Activated T-helper 17 cell treated with anti-CD3 and anti-CD28 coated beads, Interleukin-2, amount 50 U/mL, for 72 hours (primary cell): ENCODE data around the gene FRYL. TPM values are rescaled to one million over a fixed set of nuclear protein-coding genes. Genes with fewer than 3 reads are reported as not detected.
A peak's percentile ranks its signal among the peaks of the same experiment; 100 is the strongest.

ENCODE experiments used
- ATAC-seq: fragments of 150-1000 bp; cut with Tn5 transposase; replicated peaks from 2 replicates; pipeline ENCODE4 v1.10.0; 2021; ENCODE audit warnings: mild to moderate bottlenecking, moderate library complexity
- H3K27ac Mint-ChIP-seq: one replicate; pipeline ENCODE4 v1.8.0; 2022; ENCODE audit warnings: mixed read lengths
- H3K27me3 Mint-ChIP-seq: one replicate; pipeline ENCODE4 v1.8.0; 2022; ENCODE audit warnings: mixed read lengths
- H3K36me3 Mint-ChIP-seq: one replicate; pipeline ENCODE4 v1.8.0; 2022; ENCODE audit warnings: low read depth, mild to moderate bottlenecking, mixed read lengths
- H3K4me1 Mint-ChIP-seq: one replicate; pipeline ENCODE4 v1.8.0; 2022; ENCODE audit warnings: mixed read lengths
- H3K4me3 Mint-ChIP-seq: one replicate; pipeline ENCODE4 v1.8.0; 2022; ENCODE audit warnings: mild to moderate bottlenecking, mixed read lengths
- H3K9me3 Mint-ChIP-seq: one replicate; pipeline ENCODE4 v1.8.0; 2022; ENCODE audit warnings: mixed read lengths
- total RNA-seq, 2 donors: library from RNA; stranded (reverse); gene quantifications; one replicate each; pipeline ENCODE4 v1.2.3, GENCODE V29; 2022

The FRYL gene
- total RNA-seq, 2 donors from 2014 or later = 75.0 to 83.1 TPM

DNA sequence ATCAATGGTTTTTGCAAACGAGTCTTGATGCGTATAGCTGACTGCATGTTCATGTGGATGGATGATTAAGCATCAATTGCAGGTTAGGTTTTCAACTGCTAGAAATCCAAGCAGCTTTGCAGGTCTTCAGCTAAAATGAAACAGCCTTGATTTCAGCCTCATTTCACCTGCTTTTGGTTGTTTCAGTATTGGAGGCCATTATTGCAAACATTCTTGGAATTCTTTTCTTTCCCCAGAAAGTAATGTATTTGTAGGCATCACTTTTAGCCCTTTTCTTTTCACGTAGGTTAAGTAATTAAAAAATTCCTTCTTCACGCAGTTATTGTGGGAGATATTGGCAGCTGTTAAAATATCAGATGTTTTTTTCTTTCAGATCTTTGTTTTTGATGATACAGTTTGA, 281.2 kb downstream of the FRYL start:
- ATAC-seq = no peak

DNA sequence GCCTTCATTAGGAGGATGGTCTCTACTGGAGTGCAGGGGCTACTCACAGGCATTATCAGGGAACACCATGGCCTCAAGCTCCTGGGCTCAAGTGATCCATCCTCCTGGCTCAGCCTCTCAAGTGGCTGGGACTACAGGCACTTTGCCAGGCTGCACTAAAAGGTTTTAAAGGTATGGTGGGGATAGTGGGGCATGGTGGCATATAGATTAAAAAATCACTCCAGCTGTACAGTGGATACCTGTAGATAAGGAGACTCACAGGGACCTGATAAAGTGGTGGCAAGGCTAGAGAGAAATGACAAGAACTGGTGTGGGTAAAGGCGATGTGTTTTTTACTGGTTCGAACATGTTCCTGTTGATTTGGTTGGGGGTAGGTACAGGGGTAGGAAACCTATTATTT, 284.1 kb downstream of the FRYL start:
- Mint-ChIP-seq H3K4me1 (peaks cover 6% of the 10 kb centered on the region), H3K36me3 (peaks cover 50% of the 10 kb centered on the region), H3K9me3 (no peaks in the 10 kb centered on the region), H3K4me3 (no peak overlapping the region), H3K27ac (no peak overlapping the region), H3K27me3 (peaks cover 14% of the 10 kb centered on the region)
- no peak for ATAC-seq

More for the DNA sequence above, 281.2 kb downstream of the FRYL start:
- peaks cover 6% of the 10 kb centered on the region for H3K4me1 Mint-ChIP-seq
- no peak overlapping the region for H3K27ac Mint-ChIP-seq
- no peak overlapping the region for H3K4me3 Mint-ChIP-seq
- H3K9me3 Mint-ChIP-seq = no peaks in the 10 kb centered on the region
- no peaks in the 10 kb centered on the region for H3K27me3 Mint-ChIP-seq
- H3K36me3 Mint-ChIP-seq = peaks cover 77% of the 10 kb centered on the region

DNA sequence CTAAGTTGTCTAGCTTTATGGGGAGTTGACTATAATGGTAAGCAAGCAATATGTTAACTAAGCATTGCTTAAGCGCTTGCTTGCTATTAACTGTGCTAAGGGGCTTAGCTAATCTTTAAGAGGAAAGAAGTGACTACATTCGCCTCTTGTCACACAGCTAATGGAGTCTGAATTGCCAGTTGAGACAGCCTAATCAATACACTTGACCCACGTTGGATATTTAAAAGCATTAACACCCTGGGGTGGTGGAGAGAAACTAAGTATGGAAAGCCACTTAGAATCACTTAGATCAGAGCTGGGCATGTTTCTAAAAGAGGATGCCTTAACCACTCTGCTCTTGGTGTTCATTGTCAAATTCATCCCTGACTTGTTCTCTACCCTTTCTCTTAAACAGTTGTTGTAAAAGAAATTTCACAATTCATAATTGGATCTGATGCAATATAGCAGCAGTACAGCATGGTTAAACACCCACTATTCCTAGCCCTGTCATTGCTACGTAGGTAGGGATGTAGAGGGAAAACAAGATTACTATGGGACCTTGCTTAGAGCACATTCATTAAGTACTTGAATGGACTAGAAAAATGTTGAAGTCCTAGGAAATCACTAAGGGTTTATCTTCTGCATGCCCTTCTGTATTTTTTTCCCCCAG, 286.5 kb downstream of the FRYL start:
- H3K4me3 Mint-ChIP-seq = no peak overlapping the region
- ATAC-seq = no peak
- peaks cover 29% of the 10 kb centered on the region for H3K36me3 Mint-ChIP-seq
- H3K27me3 Mint-ChIP-seq = peaks cover 18% of the 10 kb centered on the region
- no peaks in the 10 kb centered on the region for H3K4me1 Mint-ChIP-seq
- no peak overlapping the region for H3K27ac Mint-ChIP-seq
- no peaks in the 10 kb centered on the region for H3K9me3 Mint-ChIP-seq

DNA sequence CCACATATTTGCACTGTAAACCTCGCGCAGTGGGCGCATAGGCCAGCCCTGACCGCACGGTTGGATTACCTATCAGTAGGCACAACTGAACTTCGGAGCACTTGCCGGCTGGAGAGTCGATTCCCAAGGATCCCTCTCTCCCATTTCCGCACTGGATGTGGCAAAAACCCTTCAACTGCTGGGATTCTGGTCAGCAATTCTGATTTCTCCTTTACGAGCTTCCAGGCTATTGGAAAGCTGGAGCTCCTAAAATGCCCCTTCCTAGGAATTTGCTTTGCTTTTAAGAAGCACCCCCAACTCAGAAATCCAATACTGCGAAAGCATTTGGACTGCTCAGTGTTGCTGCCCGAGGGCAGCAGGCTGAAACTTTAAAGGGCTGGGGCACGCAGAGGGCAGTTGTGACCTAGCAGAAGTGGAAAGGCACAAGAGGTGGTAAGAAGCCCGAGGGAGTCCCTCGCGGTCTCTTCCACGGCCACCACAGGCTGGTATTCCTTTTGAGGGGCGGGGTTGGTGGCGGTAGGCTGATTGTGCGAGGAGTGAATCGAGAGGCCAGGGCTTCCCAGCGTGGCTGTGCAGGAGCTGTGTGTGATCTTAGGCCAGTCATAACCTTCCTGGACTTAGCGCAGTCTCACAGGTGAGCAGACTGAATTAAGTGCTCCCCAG, 288.4 kb downstream of the FRYL start:
- Mint-ChIP-seq H3K27ac (no peak overlapping the region), H3K4me1 (no peaks in the 10 kb centered on the region), H3K36me3 (peaks cover 13% of the 10 kb centered on the region), H3K4me3 (no peak overlapping the region), H3K27me3 (peaks cover 31% of the 10 kb centered on the region), H3K9me3 (no peaks in the 10 kb centered on the region)
- no peak for ATAC-seq

DNA sequence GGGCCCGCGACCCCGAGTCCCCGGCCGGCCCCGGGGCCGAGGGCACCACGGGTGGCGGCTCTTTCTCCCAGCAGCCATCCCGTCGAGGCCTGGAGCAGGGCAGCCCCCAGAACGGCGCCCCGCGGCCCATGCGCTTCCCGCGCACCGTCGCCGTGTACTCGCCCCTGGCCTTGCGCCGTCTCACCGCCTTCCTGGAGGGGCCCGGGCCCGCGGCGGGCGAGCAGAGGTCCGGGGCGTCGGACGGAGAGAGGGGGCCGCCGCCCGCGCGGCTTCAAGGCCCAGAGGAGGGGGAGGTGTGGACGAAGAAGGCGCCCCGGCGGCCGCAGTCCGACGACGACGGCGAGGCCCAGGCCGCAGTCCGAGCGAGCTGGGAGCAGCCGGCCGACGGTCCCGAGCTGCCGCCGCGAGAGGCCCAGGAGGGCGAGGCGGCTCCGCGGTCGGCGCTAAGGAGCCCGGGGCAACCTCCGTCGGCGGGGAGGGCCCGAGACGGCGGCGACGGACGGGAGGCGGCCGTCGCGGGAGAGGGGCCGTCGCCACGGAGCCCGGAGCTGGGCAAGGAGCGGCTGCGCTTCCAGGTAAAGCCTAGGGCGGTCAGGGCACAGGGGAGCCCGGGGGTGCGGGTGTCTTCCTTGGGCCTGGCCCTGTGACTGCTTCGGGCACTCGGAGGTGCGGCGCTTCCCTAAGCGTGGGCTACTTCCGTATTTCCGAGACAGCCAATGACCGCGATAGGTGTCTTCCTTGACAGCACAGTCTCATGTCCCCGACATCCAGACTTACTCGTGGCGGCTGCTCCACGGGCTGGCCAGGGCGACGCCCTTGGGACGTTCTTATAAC, 289.2 kb downstream of the FRYL start:
- Mint-ChIP-seq H3K4me1 (no peaks in the 10 kb centered on the region), H3K9me3 (no peaks in the 10 kb centered on the region), H3K36me3 (peaks cover 7% of the 10 kb centered on the region), H3K4me3 (no peak overlapping the region), H3K27ac (no peak overlapping the region), H3K27me3 (peaks cover 31% of the 10 kb centered on the region)
- peak; percentile 24 for ATAC-seq

DNA sequence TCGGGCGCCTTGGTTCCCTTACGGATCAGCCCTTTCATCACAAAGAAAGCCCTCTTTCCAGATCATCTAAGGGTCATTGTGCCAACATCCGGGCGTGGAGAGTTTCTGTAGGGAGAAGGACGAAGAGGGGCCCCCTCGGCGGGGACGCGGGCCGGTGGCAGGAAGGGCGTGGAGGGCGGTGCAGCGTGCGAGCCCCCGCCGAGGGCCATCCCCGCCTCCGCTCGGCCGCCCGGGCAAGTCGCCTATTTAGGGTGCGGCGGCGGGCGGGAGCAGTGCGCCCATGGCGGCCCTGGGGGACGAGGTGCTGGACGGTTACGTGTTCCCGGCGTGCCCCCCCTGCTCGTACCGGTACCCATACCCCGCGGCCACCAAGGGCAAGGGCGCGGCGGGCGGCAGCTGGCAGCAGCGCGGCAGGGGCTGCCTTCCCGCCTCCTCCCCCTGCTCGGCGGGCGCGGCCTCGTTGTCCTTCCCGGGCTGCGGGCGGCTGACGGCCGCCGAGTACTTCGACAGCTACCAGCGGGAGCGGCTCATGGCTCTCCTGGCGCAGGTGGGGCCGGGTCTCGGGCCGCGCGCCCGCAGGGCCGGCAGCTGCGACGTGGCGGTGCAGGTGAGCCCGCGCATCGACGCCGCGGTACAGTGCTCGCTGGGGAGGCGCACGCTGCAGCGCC, 289.9 kb downstream of the FRYL start, which contains the start of gene ZAR1:
Gene ZAR1 (plus strand): TSS at position 241 of the 668 bp plus-strand sequence. CDS start 40 bp downstream, at position 281.
- no peak within 1 kb of the TSS for H3K4me3 Mint-ChIP-seq
- no peak within 1 kb of the TSS for H3K27ac Mint-ChIP-seq
- ATAC-seq = peak; percentile 11
- H3K4me1 Mint-ChIP-seq = no peaks in the 10 kb centered on the region
- peaks cover 34% of the 10 kb centered on the region for H3K27me3 Mint-ChIP-seq
- no peaks in the 10 kb centered on the region for H3K9me3 Mint-ChIP-seq
- H3K36me3 Mint-ChIP-seq = no peaks in the 10 kb centered on the region

DNA sequence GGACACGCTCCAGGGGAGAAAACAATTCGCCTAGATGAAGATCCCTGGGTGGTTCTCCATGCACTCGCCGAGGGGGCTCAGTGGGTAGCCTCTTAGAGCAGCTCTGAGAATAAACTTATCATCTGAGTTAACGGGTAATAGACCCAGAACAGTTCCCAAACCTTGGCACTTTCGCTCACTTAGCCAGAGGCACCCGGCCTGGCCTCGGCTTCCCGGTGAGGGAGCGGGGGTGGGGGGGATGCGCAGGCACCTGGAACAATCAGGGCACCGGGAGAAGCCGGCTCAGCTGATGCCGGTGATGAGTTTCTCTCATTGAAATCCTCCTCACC, 290.4 kb downstream of the FRYL start:
- no peak for ATAC-seq
- H3K4me3 Mint-ChIP-seq = no peak overlapping the region

DNA sequence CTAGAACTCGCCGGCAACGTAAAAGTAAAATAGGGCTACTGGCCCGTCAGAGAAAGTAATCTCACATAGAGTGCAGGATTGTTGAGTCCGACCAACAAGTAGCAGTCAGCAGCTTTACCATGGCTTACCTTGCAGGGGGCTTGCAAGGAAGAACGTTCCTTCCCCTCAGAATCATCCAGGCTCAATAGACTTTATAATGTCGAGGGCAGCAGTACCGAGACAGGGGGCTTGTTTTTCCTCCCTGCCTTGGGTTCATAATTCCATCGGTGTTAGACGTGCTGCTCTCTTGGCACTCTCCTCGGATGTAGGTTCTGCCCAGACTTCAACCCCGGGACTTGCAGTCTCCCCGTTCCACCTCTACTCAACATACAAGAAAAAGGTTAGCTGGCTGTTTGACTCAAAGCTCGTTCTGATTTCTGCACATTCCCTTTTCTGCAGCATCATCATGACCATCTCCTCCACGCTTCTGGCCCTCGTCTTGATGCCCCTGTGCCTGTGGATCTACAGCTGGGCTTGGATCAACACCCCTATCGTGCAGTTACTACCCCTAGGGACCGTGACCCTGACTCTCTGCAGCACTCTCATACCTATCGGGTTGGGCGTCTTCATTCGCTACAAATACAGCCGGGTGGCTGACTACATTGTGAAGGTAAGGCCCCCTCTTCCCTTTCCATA, 295.4 kb downstream of the FRYL start:
- H3K36me3 Mint-ChIP-seq = no peaks in the 10 kb centered on the region
- peaks cover 57% of the 10 kb centered on the region for H3K27me3 Mint-ChIP-seq
- no peaks in the 10 kb centered on the region for H3K4me1 Mint-ChIP-seq
- H3K4me3 Mint-ChIP-seq = peak overlapping the region; percentile 62
- H3K27ac Mint-ChIP-seq = no peak overlapping the region
- no peak for ATAC-seq
- no peaks in the 10 kb centered on the region for H3K9me3 Mint-ChIP-seq

More for the DNA sequence above, 290.4 kb downstream of the FRYL start:
- peaks cover 39% of the 10 kb centered on the region for H3K27me3 Mint-ChIP-seq
- H3K27ac Mint-ChIP-seq = no peak overlapping the region
- H3K36me3 Mint-ChIP-seq = no peaks in the 10 kb centered on the region
- H3K4me1 Mint-ChIP-seq = no peaks in the 10 kb centered on the region
- no peaks in the 10 kb centered on the region for H3K9me3 Mint-ChIP-seq

DNA sequence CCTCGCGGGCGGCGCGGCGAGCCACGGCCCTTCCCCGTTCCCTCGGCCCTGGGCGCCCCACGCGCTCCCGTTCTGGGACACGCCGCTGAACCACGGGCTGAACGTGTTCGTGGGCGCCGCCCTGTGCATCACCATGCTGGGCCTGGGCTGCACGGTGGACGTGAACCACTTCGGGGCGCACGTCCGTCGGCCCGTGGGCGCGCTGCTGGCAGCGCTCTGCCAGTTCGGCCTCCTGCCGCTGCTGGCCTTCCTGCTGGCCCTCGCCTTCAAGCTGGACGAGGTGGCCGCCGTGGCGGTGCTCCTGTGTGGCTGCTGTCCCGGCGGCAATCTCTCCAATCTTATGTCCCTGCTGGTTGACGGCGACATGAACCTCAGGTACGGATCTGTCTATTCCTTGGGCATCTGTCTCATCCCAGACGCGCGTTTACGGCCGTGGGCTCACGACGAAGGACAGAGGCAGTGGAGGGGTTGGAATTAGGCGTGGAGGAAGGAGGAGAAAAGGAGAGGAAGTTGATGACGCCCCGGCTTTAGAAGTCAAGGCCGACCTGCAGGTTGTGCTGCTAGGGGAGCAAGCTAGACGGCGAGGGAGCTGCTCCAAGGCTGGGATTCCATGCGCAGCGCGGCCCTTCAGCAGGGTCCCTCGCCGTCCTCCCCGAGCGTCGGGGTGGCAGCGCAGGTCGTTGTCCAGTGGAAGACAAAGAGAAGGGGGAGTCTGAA, 296.1 kb downstream of the FRYL start:
- Mint-ChIP-seq H3K4me1 (no peaks in the 10 kb centered on the region), H3K27ac (no peak overlapping the region), H3K36me3 (no peaks in the 10 kb centered on the region), H3K4me3 (peak overlapping the region; percentile 62), H3K27me3 (peaks cover 57% of the 10 kb centered on the region), H3K9me3 (no peaks in the 10 kb centered on the region)
- peak; percentile 32 for ATAC-seq

DNA sequence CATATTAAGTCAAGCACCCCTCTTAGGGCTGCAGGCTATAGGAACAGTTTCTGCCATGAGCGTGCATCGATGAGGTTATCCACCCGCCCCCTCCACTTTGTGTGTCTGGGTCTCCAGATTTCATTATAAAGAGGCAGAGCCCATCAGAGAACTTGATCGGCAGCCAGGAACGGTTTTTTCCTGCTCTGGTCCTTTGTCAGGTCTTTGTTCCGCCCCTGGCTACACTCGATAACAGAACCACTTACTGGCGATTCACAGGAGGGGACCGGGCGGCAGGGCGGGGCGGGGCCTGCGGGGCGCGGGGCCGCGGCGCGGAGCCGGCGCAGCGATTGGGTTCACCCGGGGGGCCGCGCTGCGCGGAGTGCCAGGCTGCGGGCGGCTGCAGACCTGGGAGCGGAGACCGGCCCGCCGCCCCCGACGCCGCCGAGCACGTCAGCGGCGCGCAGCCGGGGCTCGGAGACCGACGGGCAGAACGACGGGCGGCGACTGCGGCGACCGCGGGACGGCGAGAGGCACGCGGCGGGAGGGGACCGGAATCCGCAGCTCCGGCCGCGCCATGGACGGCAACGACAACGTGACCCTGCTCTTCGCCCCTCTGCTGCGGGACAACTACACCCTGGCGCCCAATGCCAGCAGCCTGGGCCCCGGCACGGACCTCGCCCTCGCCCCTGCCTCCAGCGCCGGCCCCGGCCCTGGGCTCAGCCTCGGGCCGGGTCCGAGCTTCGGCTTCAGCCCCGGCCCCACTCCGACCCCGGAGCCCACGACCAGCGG, 296.9 kb downstream of the FRYL start, which contains the start of gene SLC10A4:
Gene SLC10A4 (plus strand): TSS at position 338 of the 771 bp plus-strand sequence. CDS start 219 bp downstream, at position 557.
- H3K36me3 Mint-ChIP-seq = no peaks in the 10 kb centered on the region
- peak within 1 kb of the TSS; percentile 62 for H3K4me3 Mint-ChIP-seq
- H3K27ac Mint-ChIP-seq = no peak within 1 kb of the TSS
- H3K27me3 Mint-ChIP-seq = peaks cover 49% of the 10 kb centered on the region
- H3K9me3 Mint-ChIP-seq = no peaks in the 10 kb centered on the region
- peak; percentile 52 for ATAC-seq
- no peaks in the 10 kb centered on the region for H3K4me1 Mint-ChIP-seq

DNA sequence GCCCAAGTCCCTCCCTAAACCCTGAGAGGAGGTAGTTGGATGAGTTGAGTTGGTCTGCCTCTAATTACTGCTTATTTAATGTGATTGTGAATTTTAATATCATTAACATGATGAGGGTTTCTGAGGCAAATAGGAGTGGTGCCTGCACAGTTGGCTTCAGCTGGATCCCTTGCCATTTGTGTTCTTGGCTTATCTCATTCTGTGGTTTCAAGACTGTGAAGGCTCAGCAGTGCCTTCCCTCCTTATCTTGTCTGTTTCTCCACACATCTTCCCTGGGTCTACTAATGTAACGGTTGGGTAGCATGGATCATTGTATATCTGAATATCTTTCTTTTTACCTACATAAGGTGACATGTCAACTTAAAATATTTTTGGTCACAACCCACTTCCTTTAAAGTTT, 298.5 kb downstream of the FRYL start:
- no peaks in the 10 kb centered on the region for H3K9me3 Mint-ChIP-seq
- no peaks in the 10 kb centered on the region for H3K4me1 Mint-ChIP-seq
- H3K4me3 Mint-ChIP-seq = no peak overlapping the region
- H3K27ac Mint-ChIP-seq = no peak overlapping the region
- peaks cover 40% of the 10 kb centered on the region for H3K27me3 Mint-ChIP-seq
- no peak for ATAC-seq
- no peaks in the 10 kb centered on the region for H3K36me3 Mint-ChIP-seq

DNA sequence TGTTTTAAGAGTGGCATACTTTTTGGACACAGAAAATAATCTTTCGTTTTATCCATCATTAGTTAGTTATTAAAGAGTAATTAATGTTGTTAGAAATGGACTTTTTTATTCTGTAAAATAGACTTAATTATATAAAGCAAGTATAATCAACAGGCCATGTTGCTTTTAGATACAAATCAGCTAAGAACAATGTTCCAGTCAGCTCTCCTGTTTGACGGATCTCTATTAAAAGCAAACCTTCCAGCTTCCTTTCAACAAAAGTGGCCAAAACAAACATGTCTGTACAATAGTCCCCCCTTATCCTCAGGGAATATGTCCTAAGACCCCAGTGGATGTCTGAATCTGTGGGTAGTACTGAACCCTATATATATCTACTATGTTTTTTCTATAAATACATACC, 301.8 kb downstream of the FRYL start:
- ATAC-seq = no peak
- Mint-ChIP-seq H3K4me1 (no peaks in the 10 kb centered on the region), H3K27me3 (peaks cover 27% of the 10 kb centered on the region), H3K4me3 (no peak overlapping the region), H3K27ac (no peak overlapping the region), H3K36me3 (no peaks in the 10 kb centered on the region), H3K9me3 (no peaks in the 10 kb centered on the region)

DNA sequence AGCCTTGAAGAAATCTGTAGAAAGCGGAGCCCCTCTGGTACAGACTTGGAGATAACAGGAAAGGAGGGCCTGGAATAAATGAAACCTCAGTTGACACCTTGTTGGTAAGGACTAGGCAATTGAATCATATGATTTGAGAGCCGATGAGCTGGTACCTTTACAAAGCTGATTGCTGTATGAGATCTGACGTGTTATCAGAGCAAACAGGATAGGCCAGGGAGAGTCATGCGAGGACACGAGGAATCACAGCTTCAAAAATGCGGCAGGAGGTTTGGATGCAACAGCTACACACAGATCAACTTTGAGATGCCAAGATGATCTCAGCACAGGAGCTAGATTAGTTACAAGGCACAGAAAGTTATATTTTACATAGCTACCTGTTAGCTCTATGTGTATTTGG, 304.3 kb downstream of the FRYL start:
- Mint-ChIP-seq H3K9me3 (no peaks in the 10 kb centered on the region), H3K27ac (no peak overlapping the region), H3K36me3 (no peaks in the 10 kb centered on the region), H3K27me3 (peaks cover 7% of the 10 kb centered on the region), H3K4me1 (no peaks in the 10 kb centered on the region), H3K4me3 (no peak overlapping the region)
- no peak for ATAC-seq
